ENCODE results near the gene SERPINB6.
"Not testable (repeated sequence)": the region's sequence is repeated elsewhere in the genome, so short reads cannot be mapped to it uniquely, and the experiment has no call there.

The SERPINB6 gene

DNA sequence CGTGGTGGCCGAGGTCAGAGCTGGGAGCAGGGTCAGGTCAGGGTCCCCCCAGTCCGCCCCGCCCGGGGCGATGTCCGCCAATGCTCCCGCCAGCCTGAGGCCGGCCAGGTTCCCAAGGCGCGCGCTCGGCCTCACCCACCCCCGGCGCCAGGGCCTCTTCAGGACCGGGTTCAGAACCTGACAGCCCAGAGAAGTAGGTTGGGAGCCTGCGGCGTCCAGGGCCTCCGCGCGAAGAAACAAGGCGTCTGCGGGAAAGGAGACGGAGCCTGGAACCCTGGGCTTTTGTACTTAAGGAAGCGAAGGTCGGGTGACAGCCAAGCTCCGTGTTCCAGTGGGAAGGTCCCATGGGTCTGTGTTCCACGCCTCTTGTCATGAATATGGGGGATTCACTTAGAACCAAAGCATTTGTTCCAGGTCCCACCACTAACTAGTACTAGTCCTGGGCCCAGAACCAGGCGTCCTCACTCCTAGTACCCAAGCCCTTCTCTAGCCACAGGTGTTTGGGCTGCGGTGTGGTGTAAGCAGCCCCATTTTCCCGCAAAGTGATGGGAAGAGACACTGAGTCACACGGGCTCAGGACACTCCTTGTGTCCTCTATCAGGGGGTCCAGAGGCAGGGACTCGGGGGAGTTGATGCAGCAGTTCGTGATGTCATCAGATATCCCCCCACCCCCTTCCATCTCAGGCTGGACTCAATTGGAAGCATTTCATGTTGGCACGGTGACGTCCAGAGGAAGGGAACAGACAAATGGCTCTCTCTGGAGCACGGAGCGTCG, 67.8 kb downstream of the SERPINB6 start:
- not testable (repeated sequence) for DNase-seq

DNA sequence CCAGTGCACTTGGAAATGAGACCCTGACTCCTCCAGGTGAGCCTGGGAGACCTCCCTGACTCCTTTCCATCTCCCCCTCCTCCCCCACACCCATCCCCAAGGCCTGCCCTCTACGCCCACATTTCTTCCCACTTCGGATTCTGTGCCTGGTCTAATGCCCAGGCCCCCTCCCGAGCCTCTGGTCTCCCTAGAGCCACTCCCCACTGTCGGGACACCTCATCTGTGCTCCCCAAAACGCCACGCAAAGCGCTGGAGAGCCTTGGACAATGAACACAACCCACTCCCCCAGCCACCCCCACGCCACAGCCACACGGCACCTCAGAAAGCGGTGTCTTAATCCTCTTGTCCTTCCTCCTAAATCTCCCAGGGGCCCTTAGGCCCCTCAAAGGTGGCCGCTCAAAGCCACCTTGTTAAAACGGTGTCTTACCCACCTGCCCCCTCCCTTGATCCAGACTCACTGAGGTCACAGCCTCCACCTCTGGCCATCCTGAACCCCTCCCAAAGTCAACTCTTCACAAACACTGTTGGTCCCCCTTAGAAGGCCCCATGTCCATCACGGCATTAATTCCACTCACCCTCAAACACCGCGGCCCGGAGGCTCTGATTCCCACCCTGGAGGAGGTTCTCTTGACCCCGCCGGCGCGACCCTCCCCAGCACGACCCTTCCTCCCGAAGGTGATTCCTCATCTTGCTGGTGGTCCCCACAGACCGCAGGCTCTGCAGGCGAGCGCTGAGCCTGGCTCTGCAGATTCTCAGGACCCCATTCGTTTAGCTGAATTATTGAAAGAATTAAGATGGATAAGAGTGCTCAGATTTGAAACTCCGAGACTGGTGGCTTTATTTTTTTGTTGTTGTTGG, 69.5 kb downstream of the SERPINB6 start:
- DNase-seq, result not testable (repeated sequence)

DNA sequence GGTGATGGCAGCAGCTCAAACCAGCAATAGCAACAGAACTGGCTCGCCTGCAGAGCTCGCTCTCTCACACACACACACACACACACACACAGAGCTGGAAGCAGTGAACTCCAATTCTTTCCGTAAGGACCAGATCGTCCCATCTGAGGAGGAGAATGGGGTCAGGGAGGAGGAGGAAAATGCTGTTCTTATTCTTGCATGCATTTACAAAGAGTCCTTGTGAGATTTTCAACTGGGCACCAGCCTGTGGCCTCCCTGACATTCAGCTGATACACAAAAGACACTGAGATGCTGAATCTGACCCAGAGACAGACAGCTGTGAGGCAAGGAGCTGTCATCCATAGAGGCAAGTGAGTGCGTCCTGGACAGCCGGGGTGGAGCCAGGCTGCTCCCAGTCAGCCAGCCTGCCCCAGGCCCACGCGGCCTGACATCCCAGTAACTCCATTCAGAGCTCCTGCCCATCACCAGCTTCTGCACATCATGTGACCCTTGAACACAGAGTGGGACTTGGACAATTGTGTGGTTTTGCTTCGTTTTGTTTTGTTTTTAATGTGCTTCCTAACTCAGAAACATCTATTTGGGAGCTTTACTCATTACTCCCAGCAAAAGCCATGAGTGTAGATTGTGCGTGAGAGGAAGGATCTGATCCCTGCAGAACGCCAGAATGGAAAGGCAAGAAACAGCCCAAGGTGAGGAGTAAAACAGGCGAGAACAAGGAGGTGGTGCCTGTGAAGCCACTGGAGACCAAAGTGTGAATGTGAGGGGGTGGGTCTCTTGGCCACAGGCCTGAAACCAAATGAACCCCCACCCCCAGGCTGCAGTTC, 70.3 kb downstream of the SERPINB6 start:
- peak; percentile 25 for DNase-seq

DNA sequence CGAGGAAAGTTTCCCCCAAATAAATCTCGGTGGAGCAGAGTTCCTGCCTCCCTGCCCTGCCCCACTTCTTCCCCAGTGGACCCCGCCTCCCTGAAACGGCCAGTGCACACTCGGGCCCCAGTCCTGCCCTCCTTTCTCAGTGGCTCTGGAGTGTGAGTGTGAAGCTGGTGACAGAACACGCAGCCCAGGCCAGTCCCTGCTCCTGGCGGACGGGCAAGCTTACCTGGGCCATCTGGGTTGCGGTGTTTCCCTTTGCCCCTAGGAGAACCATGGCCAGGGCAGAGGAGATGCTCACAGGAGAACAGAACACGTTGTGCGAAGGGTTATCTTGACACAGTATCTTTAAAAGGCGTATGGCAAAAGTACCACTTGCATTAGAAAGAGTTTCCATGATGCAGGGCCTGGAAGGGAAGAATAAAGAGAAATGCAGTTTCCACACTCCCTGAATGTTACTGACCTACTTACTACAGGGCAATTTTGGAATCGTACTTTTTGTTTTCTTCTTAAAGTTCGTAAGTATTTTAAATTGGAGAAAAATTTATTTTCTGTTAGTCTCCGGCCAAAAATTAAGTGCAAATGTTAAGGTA, 71.1 kb downstream of the SERPINB6 start:
- DNase-seq, result no peak

- DNase-seq, result peak; percentile 32
Observed at GRCh38 chr6:2899596-2899995, 71.8 kb downstream of the SERPINB6 start.

All from CD4-positive, alpha-beta T cell treated with Interleukin-10 for 1 hour (primary cell).